ENCODE measurements around the gene PCMTD2.
A peak's percentile ranks its signal among the peaks of the same experiment; 100 is the strongest.

The PCMTD2 gene

DNA sequence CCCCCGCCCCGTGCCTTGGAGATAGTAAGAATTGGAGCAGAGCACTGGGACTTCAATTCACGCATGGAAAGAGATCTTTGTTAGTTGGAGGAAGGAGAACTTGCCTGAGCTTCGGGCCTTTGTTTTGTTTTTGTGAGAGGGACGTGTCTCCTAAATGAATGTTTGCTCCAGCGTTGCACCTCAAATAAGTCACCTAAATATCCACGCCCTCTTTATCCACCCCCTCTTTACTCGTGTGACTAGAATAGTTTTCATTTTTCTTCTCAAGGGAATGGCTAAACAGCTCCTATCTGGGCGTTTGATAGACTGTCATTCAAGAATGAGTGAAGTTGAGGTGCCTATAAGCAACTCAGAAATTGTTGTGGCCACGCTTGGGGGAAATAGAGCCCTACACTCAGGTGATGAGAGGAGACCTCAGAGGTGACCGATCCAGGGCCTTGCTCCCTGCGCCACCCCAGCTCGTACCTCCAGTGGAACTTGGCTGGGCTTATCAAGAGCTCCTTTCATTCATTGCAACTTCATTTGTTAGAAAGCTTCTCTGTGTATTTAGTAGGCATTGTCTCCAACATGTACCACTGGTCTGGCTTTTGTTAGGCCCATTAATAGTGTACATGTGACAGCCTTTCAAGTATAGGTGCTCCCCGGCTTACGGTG lies 861 bp downstream of the PCMTD2 start:
- TF ChIP-seq, protein P1, sequence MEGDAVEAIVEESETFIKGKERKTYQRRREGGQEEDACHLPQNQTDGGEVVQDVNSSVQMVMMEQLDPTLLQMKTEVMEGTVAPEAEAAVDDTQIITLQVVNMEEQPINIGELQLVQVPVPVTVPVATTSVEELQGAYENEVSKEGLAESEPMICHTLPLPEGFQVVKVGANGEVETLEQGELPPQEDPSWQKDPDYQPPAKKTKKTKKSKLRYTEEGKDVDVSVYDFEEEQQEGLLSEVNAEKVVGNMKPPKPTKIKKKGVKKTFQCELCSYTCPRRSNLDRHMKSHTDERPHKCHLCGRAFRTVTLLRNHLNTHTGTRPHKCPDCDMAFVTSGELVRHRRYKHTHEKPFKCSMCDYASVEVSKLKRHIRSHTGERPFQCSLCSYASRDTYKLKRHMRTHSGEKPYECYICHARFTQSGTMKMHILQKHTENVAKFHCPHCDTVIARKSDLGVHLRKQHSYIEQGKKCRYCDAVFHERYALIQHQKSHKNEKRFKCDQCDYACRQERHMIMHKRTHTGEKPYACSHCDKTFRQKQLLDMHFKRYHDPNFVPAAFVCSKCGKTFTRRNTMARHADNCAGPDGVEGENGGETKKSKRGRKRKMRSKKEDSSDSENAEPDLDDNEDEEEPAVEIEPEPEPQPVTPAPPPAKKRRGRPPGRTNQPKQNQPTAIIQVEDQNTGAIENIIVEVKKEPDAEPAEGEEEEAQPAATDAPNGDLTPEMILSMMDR (conservative IDR thresholded peaks at IDR 0.05): no peak
- peak overlapping the region; percentile 96 for H3K27ac ChIP-seq

DNA sequence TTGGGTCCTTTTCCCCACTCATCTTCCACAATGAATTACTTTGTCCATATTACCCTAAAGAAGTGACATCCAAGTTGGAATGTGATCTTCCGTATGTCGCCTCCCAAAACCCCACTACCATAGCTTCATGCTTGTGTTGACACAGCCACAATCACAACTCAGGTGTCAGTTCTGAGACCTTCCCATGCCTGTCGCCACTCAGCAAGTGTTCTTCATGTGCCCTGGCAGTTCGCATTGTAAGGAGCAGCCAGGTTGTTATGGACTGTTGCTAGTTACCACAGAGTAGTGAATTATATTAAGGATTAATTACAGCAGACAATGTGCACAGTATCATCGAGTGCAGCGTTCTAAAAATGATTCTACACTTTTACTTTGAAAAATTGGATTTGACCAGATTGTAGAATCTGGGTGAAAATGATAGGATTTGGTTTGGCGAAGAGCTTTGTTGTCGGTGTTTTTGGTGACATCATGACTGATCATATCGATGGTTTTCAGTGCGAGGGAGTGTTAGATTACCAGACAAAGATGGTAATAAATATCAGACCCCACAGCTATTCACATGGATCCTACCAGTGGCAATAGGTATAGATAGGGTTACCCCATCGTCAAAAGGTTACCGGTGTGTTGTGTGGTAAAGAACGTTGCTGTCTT lies 1.7 kb downstream of the PCMTD2 start:
- peak overlapping the region; percentile 96 for H3K27ac ChIP-seq
- TF ChIP-seq, protein P1 (conservative IDR thresholded peaks at IDR 0.05): no peak

DNA sequence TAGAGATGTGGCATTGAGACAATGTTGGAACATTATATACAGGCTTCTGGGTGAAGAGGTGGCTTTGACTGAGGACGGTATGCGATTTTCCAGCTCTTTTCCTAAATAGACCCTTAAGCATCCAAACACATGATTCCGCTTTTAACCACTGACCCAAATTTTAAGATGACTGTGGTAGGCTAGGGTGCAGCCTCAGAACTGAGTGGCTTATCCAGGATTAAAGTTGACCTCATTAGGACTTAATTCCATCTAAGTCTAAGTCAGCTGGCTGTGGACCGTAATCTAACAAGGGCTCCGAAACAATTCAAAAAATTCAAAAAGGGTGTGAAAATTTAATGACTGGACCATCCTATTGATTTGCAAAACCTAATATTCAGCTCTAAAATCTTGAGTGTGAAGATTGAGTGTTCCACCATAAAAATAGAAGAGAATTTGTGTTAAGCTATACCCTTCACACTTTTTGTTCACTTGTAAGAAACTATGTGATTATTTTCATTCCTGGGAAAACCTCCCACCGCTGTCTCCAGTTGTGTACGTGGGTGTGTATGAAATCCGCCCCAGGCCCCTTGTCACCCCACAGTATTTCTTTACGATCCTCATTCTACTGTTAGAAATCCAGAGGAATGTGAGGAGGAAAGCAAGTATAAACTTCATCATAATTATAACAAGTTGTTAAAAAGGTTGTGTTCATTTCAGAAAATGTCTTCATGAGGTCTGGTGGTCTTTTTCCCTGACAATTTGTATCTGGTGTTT lies 2.7 kb downstream of the PCMTD2 start:
- no peak overlapping the region for H3K27ac ChIP-seq
- TF ChIP-seq, protein P1 (conservative IDR thresholded peaks at IDR 0.05): no peak

DNA sequence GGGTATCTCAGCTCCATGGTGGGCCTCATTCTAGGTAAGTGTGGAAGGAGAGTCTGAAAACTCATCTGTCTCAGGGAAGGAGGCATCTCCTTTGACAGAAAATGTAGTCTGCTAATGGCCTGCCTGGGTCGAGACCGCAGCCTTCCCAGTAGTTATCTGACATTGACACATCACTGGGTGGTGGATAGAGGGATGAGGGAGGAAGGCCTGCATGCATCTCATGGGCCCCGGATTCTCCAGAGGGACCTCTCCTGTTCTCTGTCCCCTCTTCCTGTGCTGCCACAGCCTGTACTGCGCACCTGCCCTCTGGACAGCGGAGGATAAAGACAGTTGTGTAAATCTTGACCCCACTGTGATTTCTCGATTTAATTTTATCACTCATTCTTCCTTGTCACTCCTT lies 4.7 kb downstream of the PCMTD2 start:
- TF ChIP-seq, protein P1 (conservative IDR thresholded peaks at IDR 0.05): no peak
- no peak overlapping the region for H3K27ac ChIP-seq

DNA sequence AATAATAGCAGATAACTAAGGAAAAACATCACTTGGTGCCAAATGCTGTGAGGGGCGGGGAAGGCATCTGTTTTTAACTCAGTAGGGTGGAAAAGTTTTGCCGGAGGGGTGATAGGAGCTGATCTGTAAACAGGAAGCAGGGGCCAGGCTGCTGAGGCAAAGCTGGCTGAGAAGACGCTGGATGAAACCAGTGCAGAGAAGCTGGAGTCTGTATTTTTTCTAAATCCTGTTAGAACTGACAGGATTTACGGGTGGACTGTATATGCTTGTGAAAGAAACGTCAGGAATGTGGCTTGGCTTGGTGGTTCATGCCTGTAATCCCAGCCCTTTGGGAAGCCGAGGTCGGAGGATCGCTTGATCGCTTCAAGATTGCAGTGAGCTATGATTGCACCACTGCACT lies 5.6 kb downstream of the PCMTD2 start:
- H3K27ac ChIP-seq: no peak overlapping the region
- TF ChIP-seq, protein P1 (conservative IDR thresholded peaks at IDR 0.05): no peak

DNA sequence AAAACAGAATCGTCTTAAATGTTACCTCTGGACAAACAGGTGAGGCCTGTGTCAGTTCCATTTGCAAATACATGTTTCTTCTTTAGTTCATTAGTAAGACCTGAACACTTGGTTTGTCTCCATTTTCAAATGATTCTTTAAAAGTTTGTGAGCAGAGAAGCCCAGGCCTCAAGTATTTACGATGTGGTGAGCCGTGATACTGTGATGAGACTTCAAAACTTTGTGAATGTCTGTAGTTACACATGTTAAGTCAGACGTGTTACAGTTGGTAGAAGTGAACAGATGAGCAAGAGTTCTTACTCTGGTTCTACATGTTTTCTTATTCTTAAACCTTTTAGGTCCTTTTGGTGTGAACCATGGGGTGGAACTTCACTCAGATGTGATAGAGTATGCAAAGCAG lies 8.5 kb downstream of the PCMTD2 start:
- TF ChIP-seq, protein P1 (conservative IDR thresholded peaks at IDR 0.05): no peak
- no peak overlapping the region for H3K27ac ChIP-seq

DNA sequence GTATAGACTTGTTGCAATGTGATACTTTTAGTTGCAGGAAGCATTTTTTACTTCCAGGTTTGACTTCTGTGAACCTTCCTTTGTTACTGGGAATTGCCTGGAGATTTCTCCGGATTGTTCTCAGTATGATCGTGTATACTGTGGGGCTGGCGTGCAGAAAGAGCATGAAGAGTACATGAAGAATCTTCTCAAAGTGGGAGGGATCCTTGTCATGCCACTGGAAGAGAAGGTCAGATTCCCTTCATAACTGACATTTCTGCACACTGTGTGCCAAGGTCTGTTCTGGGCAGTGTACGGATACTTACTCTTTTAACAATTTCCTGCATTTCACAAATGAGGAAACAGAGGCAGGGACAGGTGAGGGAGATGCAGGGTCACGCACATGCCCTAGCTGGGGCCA lies 9.7 kb downstream of the PCMTD2 start:
- TF ChIP-seq, protein P1 (conservative IDR thresholded peaks at IDR 0.05): no peak
- H3K27ac ChIP-seq: no peak overlapping the region
